Hematopoietic multipotent progenitor cell treated with erythropoietin and hydrocortisone succinate and interleukin-3 and kit ligand, for 15 days (in vitro differentiated cells): Measurements from ENCODE around the gene KRTAP9-1.
"Not testable (repeated sequence)": the region's sequence is repeated elsewhere in the genome, so short reads cannot be mapped to it uniquely, and the experiment has no call there.

ENCODE experiments used
- DNase-seq: peaks from one replicate; pipeline ENCODE4 v3.0.0-alpha.2; 2015; ENCODE audit warnings: low spot score

Gene KRTAP9-1

GRCh38 chr17:41189837-41190318, at the start of gene KRTAP9-1:
Gene KRTAP9-1, plus strand, starts transcription at chr17:41189887. Its CDS starts 0 bp downstream, at chr17:41189887.
- DNase-seq, result not testable (repeated sequence)

GRCh38 chr17:41140360-41141131, 49.1 kb upstream of the KRTAP9-1 start, which contains the start of gene KRTAP4-6:
Gene KRTAP4-6, minus strand, starts transcription at chr17:41140544. Its CDS starts 57 bp downstream, at chr17:41140487.
- no peak for DNase-seq

GRCh38 chr17:41141361-41141760, 48.3 kb upstream of the KRTAP9-1 start:
- DNase-seq, result no peak

- DNase-seq, result no peak
Observed at GRCh38 chr17:41144846-41145245, 44.8 kb upstream of the KRTAP9-1 start.

- DNase-seq, result no peak
Observed at GRCh38 chr17:41145261-41145660, 44.4 kb upstream of the KRTAP9-1 start.

GRCh38 chr17:41147531-41148204, 42.0 kb upstream of the KRTAP9-1 start:
- DNase-seq, result no peak

GRCh38 chr17:41148971-41149651, 40.6 kb upstream of the KRTAP9-1 start:
- not testable (repeated sequence) for DNase-seq

- no peak for DNase-seq
Observed at GRCh38 chr17:41149652-41149985, 40.1 kb upstream of the KRTAP9-1 start, which contains the start of gene KRTAP4-5. Gene KRTAP4-5, minus strand, starts transcription at chr17:41149825. Its CDS starts 58 bp downstream, at chr17:41149767.

- DNase-seq, result no peak
Observed at GRCh38 chr17:41150026-41150425, 39.7 kb upstream of the KRTAP9-1 start.

GRCh38 chr17:41151525-41151924, 38.2 kb upstream of the KRTAP9-1 start:
- no peak for DNase-seq

- DNase-seq, result no peak
Observed at GRCh38 chr17:41153856-41154255, 35.8 kb upstream of the KRTAP9-1 start.

GRCh38 chr17:41160190-41160589, 29.5 kb upstream of the KRTAP9-1 start:
- not testable (repeated sequence) for DNase-seq

- no peak for DNase-seq
Observed at GRCh38 chr17:41160648-41161047, 29.0 kb upstream of the KRTAP9-1 start, which contains the start of gene KRTAP4-4. Gene KRTAP4-4, minus strand, starts transcription at chr17:41160748. Its CDS starts 57 bp downstream, at chr17:41160691.

- no peak for DNase-seq
Observed at GRCh38 chr17:41163828-41164227, 25.9 kb upstream of the KRTAP9-1 start.

GRCh38 chr17:41167561-41167960, 22.1 kb upstream of the KRTAP9-1 start:
- no peak for DNase-seq

- DNase-seq, result no peak
Observed at GRCh38 chr17:41168121-41168520, 21.6 kb upstream of the KRTAP9-1 start, which contains the start of gene KRTAP4-3. Gene KRTAP4-3, minus strand, starts transcription at chr17:41168221. Its CDS starts 49 bp downstream, at chr17:41168172.

- DNase-seq, result no peak
Observed at GRCh38 chr17:41171886-41172285, 17.8 kb upstream of the KRTAP9-1 start.

GRCh38 chr17:41176744-41177387, 12.8 kb upstream of the KRTAP9-1 start:
- DNase-seq, result no peak

GRCh38 chr17:41177727-41178271, 11.9 kb upstream of the KRTAP9-1 start, which contains the start of gene KRTAP4-2:
Gene KRTAP4-2, minus strand, starts transcription at chr17:41178221. Its CDS starts 57 bp downstream, at chr17:41178164.
- DNase-seq, result no peak

- no peak for DNase-seq
Observed at GRCh38 chr17:41178341-41178740, 11.3 kb upstream of the KRTAP9-1 start.
